ENCODE data around the gene FAM193A.
"Not testable (repeated sequence)": the region's sequence is repeated elsewhere in the genome, so short reads cannot be mapped to it uniquely, and the experiment has no call there.

The FAM193A gene

GRCh38 chr4:2691952-2692435 is 155.5 kb downstream of the FAM193A start:
- DNase-seq (ENCODE audit: low read depth in 2 of 2) = no peak

DNA sequence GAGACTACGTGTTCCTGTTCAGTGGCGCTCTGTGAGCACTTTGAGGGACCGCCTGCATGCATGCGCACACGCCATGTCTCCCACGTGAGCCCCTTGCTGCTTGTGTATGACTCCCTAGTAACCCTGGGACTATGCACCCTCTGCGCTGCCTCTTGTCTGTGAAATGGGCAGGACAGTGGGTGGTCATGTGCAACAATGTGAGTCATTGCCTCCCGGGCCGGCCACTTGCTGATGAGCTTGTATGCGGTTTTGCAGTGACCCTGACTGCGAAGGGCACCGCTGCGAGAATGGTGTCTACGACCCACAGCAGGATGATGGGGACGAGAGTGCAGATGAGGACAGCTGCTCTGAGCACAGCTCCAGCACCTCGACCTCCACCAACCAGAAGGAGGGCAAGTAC is 158.2 kb downstream of the FAM193A start:
- no peak for DNase-seq (ENCODE audit: low read depth in 2 of 2)

GRCh38 chr4:2695346-2696060 is 159.1 kb downstream of the FAM193A start:
- no peak for DNase-seq (ENCODE audit: low read depth in 2 of 2)

- no peak for DNase-seq (ENCODE audit: low read depth in 2 of 2)
Observed at GRCh38 chr4:2696423-2696822, 160.0 kb downstream of the FAM193A start.

- no peak for DNase-seq (ENCODE audit: low read depth in 2 of 2)
Observed at GRCh38 chr4:2697995-2698414, 161.6 kb downstream of the FAM193A start.

GRCh38 chr4:2698504-2698903 is 162.1 kb downstream of the FAM193A start:
- DNase-seq (ENCODE audit: low read depth in 2 of 2) = no peak

DNA sequence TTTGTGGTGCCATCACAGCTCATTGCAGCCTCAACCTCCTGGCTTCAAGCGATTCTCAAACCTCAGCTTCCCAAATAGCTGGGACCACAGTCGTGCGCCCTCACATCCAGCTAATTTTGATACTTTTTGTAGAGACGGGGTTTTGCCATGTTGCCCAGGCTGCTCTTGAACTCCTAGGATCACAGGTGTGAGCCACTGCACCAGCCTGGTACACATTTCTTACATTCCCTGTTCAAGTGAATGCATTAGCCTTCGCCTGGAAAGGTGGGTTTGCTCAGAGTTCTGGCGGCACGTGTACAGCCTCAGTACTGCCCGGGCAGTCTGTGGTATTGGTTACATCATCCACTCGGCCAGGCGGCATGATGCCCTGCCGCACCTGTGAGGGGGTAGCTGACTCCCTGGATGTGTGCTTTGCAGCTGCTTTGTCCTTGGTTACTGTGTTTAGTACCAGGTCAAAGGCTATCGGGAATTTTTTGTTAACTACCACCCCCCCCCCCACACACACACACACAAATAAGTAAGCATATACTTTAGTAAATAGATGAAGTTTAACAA is 162.6 kb downstream of the FAM193A start:
- no peak for DNase-seq (ENCODE audit: low read depth in 2 of 2)

- no peak for DNase-seq (ENCODE audit: low read depth in 2 of 2)
Observed at GRCh38 chr4:2699534-2699933, 163.1 kb downstream of the FAM193A start.

GRCh38 chr4:2700031-2700430 is 163.6 kb downstream of the FAM193A start:
- DNase-seq (ENCODE audit: low read depth in 2 of 2) = no peak

GRCh38 chr4:2702361-2702760 is 165.9 kb downstream of the FAM193A start:
- DNase-seq (ENCODE audit: low read depth in 2 of 2) = no peak

DNA sequence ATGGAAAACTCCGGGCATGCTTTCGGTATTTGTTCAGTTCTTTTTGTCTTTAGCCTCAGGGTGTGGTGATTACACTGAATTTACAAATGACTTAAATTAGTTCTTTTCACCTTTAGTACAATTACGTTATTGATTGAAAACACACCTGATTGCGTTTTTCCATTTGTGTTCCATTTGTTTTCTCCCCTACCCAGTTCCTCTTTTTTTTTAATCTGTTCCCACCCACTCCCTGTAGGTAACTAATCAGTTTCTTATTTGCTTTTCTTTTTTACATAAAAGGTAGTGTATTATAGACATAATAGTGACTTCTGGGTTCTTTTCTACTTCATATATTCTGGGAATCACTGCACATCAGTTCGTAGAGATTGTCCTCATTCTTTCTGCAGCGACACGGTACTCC is 166.3 kb downstream of the FAM193A start:
- no peak for DNase-seq (ENCODE audit: low read depth in 2 of 2)

DNA sequence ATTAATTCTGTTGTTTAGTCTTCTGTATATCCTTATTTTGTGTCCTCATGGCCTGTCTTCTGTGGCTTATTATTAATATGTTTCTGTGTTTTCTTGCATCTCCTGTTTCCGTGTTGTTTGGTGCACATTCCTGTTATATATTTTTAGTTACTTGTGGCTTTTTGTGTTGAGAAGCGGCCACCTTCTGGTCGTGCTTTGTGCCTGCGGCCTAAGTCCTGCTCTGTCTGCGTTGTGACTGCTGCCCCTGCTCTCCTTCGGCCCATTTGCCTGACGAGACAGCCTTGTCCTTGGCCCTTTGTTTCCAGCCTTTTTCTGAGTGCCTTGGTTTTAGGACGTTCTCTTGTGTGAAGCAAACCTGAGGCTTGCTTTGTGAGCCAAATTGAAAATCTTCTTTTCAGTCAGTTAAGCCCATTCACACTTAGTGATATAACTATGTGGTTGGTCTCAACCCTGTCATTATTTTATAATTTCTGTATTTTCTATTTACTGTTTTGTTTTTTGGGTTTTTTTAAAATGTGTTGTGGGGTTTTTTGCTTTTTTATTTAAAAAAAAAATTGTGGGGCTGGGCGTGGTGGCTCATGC is 175.9 kb downstream of the FAM193A start:
- no peak for DNase-seq (ENCODE audit: low read depth in 2 of 2)

GRCh38 chr4:2713337-2713736 is 176.9 kb downstream of the FAM193A start:
- DNase-seq (ENCODE audit: low read depth in 2 of 2) = no peak

DNA sequence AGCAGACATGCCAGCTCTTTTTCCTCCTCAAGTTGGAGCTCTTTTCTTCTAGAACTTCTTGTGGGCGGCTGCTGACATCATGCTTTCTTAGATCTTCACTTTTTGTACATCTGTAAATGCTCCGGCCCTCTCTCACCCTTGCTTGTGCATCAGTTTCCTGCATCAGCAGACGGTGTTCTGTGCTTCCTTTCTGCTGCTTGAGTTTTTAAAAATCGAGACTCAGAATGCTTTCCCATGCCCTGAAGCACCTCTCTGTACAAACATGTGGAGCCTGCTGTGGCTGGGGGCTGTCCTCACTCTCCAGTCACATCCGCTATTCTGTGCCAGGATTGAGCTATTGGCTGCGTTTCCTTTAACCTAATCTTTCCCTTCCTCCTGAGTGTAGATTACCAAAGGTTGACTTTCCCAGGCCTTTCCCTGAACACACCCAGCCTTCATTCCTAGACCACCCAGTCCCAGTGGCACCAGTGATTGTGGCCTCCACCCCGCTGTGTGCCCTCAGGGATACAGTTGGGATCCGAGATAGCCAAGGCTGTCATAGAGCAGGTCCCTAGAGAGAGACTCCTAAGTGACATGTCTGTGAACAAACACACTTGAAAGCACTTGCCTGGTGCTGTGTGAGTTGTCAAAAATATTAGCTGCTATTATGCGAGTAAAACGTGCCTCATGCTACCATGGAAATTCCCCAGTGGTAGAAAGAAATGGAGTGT is 177.8 kb downstream of the FAM193A start:
- no peak for DNase-seq (ENCODE audit: low read depth in 2 of 2)

DNA sequence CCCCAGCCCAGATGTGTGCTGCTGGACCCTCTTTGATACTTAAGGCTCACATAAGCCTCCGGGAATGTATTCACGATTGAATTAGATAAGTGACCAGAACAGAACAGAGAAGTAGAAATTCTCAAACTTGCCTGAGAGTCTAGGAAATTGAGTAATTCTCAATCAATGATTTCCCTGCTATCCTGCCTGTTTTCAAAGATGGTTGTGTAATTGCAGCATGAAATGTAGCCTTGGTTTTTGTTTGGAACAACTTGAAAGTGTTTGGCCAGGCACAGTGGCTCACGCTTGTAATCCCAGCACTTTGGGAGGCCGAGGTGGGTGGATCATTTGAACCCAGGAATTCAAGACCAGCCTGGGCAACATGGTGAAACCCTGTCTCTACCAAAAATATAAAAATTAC is 178.5 kb downstream of the FAM193A start:
- DNase-seq (ENCODE audit: low read depth in 2 of 2) = no peak

DNA sequence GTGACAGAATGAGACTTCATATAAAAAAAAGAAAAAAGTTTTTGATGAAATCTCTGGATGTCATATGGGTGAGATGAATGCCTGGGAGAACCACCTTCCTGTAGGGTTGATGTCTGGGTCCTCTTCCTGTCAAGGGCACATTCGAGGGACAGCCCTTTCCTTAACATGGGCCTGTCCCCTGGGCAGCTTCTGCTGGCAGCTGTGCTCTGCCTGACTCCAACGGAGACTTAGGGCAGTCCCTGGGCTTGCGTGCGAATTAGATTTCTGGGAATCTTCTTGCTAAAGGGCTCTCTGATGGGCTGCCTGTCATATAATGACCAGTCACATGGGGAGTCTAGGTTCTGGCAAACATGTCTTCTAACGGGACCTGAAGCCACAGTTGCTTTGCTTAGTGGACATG is 179.0 kb downstream of the FAM193A start:
- no peak for DNase-seq (ENCODE audit: low read depth in 2 of 2)

GRCh38 chr4:2716236-2716635 is 179.8 kb downstream of the FAM193A start:
- DNase-seq (ENCODE audit: low read depth in 2 of 2) = no peak

DNA sequence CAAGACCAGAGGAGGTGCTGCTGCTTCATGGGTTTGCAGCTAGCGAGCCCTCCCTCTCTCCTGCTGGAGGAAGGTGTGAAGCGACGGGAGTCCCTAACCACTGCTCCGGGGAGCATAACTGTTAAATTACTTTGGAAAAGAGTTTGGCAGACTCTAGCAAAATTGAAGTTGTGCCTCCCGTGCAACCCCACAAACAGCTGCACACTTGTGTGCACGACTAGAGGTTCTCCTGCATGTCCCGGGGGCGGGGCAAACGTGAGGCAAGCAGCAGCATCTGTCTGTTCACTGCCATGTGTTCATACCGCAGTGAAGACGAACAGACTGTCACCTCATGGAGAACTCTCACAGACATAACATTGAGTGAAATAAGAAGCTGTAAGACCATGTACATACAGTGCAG is 185.1 kb downstream of the FAM193A start:
- no peak for DNase-seq (ENCODE audit: low read depth in 2 of 2)

- no peak for DNase-seq (ENCODE audit: low read depth in 2 of 2)
Observed at GRCh38 chr4:2722033-2722432, 185.6 kb downstream of the FAM193A start.

GRCh38 chr4:2723751-2724150 is 187.3 kb downstream of the FAM193A start:
- DNase-seq (ENCODE audit: low read depth in 2 of 2) = no peak

DNA sequence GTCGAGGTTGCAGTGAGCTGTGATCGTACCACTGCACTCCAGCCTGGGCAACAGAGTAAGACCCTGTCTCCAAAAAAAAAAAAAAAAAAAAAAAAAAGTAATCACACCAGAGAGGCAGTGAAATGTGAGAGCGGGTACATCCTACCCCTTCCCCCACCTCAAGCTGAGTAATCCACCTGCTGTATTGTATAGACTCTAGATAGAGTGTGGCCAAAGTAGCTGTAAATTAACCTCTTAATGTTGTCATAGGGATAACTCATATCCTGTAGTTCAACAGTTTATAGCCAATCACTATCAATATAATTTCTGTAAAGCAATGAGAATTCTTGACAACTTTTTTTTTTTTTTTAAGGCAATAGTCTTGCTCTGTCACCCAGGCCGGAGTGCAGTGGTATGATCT is 188.9 kb downstream of the FAM193A start:
- no peak for DNase-seq (ENCODE audit: low read depth in 2 of 2)

- DNase-seq (ENCODE audit: low read depth in 2 of 2) = not testable (repeated sequence)
Observed at GRCh38 chr4:2726881-2727280, 190.4 kb downstream of the FAM193A start.

GRCh38 chr4:2728221-2728620 is 191.8 kb downstream of the FAM193A start:
- no peak for DNase-seq (ENCODE audit: low read depth in 2 of 2)

Measured in stimulated activated CD8-positive, alpha-beta memory T cell treated with anti-CD3 and anti-CD28 coated beads, Interleukin-2, amount 100 ng/mL, for 1 hour (primary cell).